Keratinocyte (primary cell): Measurements from ENCODE around the gene S100A12. TPM values are rescaled to one million over a fixed set of nuclear protein-coding genes. Genes with fewer than 3 reads are reported as not detected.
A peak's percentile ranks its signal among the peaks of the same experiment; 100 is the strongest.

Source experiments
- DNase-seq: peaks from one replicate; pipeline ENCODE4 v3.0.0-alpha.2; 2011; ENCODE audit warnings: low read depth, missing footprints, low spot score
- FAIRE-seq: peaks from 2 replicates; lab custom pipeline; 2011; peaks lifted over from hg19 to GRCh38; lab: Jason Lieb, UNC
- H2AFZ ChIP-seq: 2 replicates; pipeline ENCODE4 v1.6.0; 2012; ENCODE audit warnings: low read length, control low read depth, inconsistent platforms; ENCODE audit not compliant: control insufficient read depth
- H3K27ac ChIP-seq: 2 replicates; pipeline ENCODE4 v1.5.1; 2011; ENCODE audit warnings: low read length; ENCODE audit not compliant: control insufficient read depth, insufficient read depth
- H3K27me3 ChIP-seq: 3 replicates; pipeline ENCODE4 v1.6.0; 2011; ENCODE audit warnings: low read length; ENCODE audit not compliant: control insufficient read depth, insufficient read depth; ENCODE audit errors: extremely low read depth
- H3K36me3 ChIP-seq, 2 experiments: 2 replicates in 1 of 2; 3 replicates in 1 of 2; pipeline ENCODE4 v1.5.1; 2011; ENCODE audit warnings: low read length in 2 of 2, mild to moderate bottlenecking in 1 of 2; ENCODE audit not compliant: control insufficient read depth in 2 of 2, insufficient read depth in 2 of 2; ENCODE audit errors: extremely low read depth in 1 of 2
- H3K4me1 ChIP-seq: 3 replicates; pipeline ENCODE4 v1.5.1; 2011; ENCODE audit warnings: low read length; ENCODE audit not compliant: control insufficient read depth, insufficient read depth; ENCODE audit errors: extremely low read depth
- H3K4me2 ChIP-seq: 3 replicates; pipeline ENCODE4 v1.6.0; 2011; ENCODE audit warnings: low read depth, low read length; ENCODE audit not compliant: control insufficient read depth, insufficient read depth; ENCODE audit errors: extremely low read depth
- H3K4me3 ChIP-seq, 3 experiments: fragments of 200-600 bp in 1 of 3; sonication (generic) in 1 of 3; 2 replicates in 2 of 3; 3 replicates in 1 of 3; pipeline ENCODE4 v1.5.1; 2011 to 2016; ENCODE audit warnings: low read length in 3 of 3, mild to moderate bottlenecking in 3 of 3, control low read depth in 2 of 3, inconsistent platforms in 1 of 3, low read depth in 1 of 3, mixed read lengths in 1 of 3, mixed run types in 1 of 3, moderate library complexity in 1 of 3; ENCODE audit not compliant: control insufficient read depth in 2 of 3, insufficient read depth in 2 of 3; ENCODE audit errors: extremely low read depth in 1 of 3
- H3K79me2 ChIP-seq: 2 replicates; pipeline ENCODE4 v1.6.0; 2012; ENCODE audit warnings: low read length; ENCODE audit not compliant: control insufficient read depth, insufficient read depth
- H3K9ac ChIP-seq: 3 replicates; pipeline ENCODE4 v1.6.0; 2011; ENCODE audit warnings: low read length; ENCODE audit not compliant: control insufficient read depth, insufficient read depth; ENCODE audit errors: extremely low read depth
- H3K9me1 ChIP-seq: 3 replicates; pipeline ENCODE4 v1.6.0; 2011; ENCODE audit warnings: low read length; ENCODE audit not compliant: control insufficient read depth, insufficient read depth; ENCODE audit errors: extremely low read depth
- H3K9me3 ChIP-seq: 2 replicates; pipeline ENCODE4 v1.5.1; 2012; ENCODE audit warnings: low read depth, low read length; ENCODE audit not compliant: control insufficient read depth
- H4K20me1 ChIP-seq: 3 replicates; pipeline ENCODE4 v1.6.0; 2011; ENCODE audit warnings: low read length; ENCODE audit not compliant: control insufficient read depth, insufficient read depth; ENCODE audit errors: extremely low read depth
- CTCF ChIP-seq, 3 experiments: IDR thresholded peaks in 1 of 3; conservative IDR thresholded peaks in 1 of 3; optimal IDR thresholded peaks in 1 of 3; 2 replicates in 2 of 3; 3 replicates in 1 of 3; pipeline versions ENCODE3 to v1.5.1; 2011; ENCODE audit warnings: low read length in 3 of 3, mild to moderate bottlenecking in 3 of 3, moderate library complexity in 2 of 3, control low read depth in 1 of 3, inconsistent platforms in 1 of 3; ENCODE audit not compliant: insufficient read depth in 2 of 3; ENCODE audit errors: extremely low read depth in 1 of 3
- EZH2 ChIP-seq: IDR thresholded peaks from one replicate; pipeline ENCODE4 v1.6.1; 2012; ENCODE audit warnings: inconsistent platforms, mild to moderate bottlenecking, low read length, moderate library complexity
- dilution Hi-C: fragments of 300-500 bp; cut with MboI; formaldehyde crosslinking; loops from one replicate; pipeline ENCODE4 v1.7.0; 2020; ENCODE audit warnings: low sequenced_read_pairs; ENCODE audit not compliant: extremely low pct_ligation_motif_present
- polyA plus RNA-seq, 5 experiments: library from polyadenylated mRNA; depleted of rRNA in 3 of 5; stranded (reverse) in 3 of 5; stranded (forward) in 1 of 5; unstranded in 1 of 5; fragments of >200 nt; gene quantifications; 1 replicate in 1 of 5; 2 replicates in 3 of 5; 3 replicates in 1 of 5; pipeline versions ENCODE4 v1.2.1 to v1.2.3, GENCODE V29; 2011 to 2012; ENCODE audit warnings: missing spikeins in 2 of 5, low read depth in 1 of 5, low replicate concordance in 1 of 5

The S100A12 gene
- polyA plus RNA-seq, 1 donor (not counting 4 experiments of a cell fraction or from before 2014, with no cell fraction given), result 1.5 TPM

GRCh38 chr1:153343040-153343681 is 32.3 kb downstream of the S100A12 start:
- Histone ChIP-seq H4K20me1 (no peaks in the 10 kb centered on the region), H3K9me1 (no peaks in the 10 kb centered on the region), H2AFZ (peak overlapping the region; percentile 79), H3K4me2 (peak overlapping the region; percentile 58), H3K27ac (no peak overlapping the region), H3K79me2 (no peaks in the 10 kb centered on the region), H3K4me1 (peaks cover 20% of the 10 kb centered on the region), H3K36me3 (no peaks in the 10 kb centered on the region), H3K9ac (no peak overlapping the region), H3K4me3 (no peak overlapping the region), H3K27me3 (no peaks in the 10 kb centered on the region), H3K9me3 (no peaks in the 10 kb centered on the region)
- DNase-seq, result no peak
- dilution Hi-C loops, result no loop called here
- no peak for TF ChIP-seq CTCF (optimal IDR thresholded peaks at IDR 0.05 in 1 of 3, IDR thresholded peaks at IDR 0.05 in 1 of 3, conservative IDR thresholded peaks at IDR 0.05 in 1 of 3; ENCODE audit: extremely low read depth in 1 of 3, insufficient read depth in 2 of 3, low read length in 3 of 3)
- no peak for TF ChIP-seq EZH2
- peak; percentile 72 for FAIRE-seq

GRCh38 chr1:153342178-153342577 is 33.2 kb downstream of the S100A12 start:
- Histone ChIP-seq H3K27ac (no peak overlapping the region), H3K4me3 (no peak overlapping the region), H3K4me1 (peaks cover 20% of the 10 kb centered on the region), H3K9me1 (no peaks in the 10 kb centered on the region), H3K4me2 (no peak overlapping the region), H3K79me2 (no peaks in the 10 kb centered on the region), H3K36me3 (no peaks in the 10 kb centered on the region), H4K20me1 (no peaks in the 10 kb centered on the region), H3K9me3 (no peaks in the 10 kb centered on the region), H3K27me3 (no peaks in the 10 kb centered on the region), H3K9ac (no peak overlapping the region), H2AFZ (no peak overlapping the region)
- dilution Hi-C loops, result no loop called here
- FAIRE-seq, result no peak
- no peak for DNase-seq
- TF ChIP-seq EZH2 (no peak), CTCF (optimal IDR thresholded peaks at IDR 0.05 in 1 of 3, IDR thresholded peaks at IDR 0.05 in 1 of 3, conservative IDR thresholded peaks at IDR 0.05 in 1 of 3; ENCODE audit: extremely low read depth in 1 of 3, insufficient read depth in 2 of 3, low read length in 3 of 3) (no peak)
